Natural killer cell (primary cell): ENCODE results near the gene ADPRH. TPM values are rescaled to one million over a fixed set of nuclear protein-coding genes. Genes with fewer than 3 reads are reported as not detected.
A peak's percentile ranks its signal among the peaks of the same experiment; 100 is the strongest.

Source experiments
- ATAC-seq, 3 donors: fragments of 150-1000 bp in 2 of 3; fragments of 200-7000 bp in 1 of 3; cut with Tn5 transposase; 1 replicate in 1 of 3; 2 replicates in 2 of 3; pipeline ENCODE4 v1.10.0; 2021; ENCODE audit warnings: mild to moderate bottlenecking in 2 of 3, moderate library complexity in 2 of 3
- DNase-seq, 2 donors: peaks; one replicate each; pipeline versions ENCODE4 v3.0.0 to v3.0.0-alpha.2; 2013 to 2021; ENCODE audit warnings: mixed read lengths in 1 of 2
- H3K27ac ChIP-seq: one replicate; pipeline ENCODE4 v1.5.1; 2013; ENCODE audit warnings: mild to moderate bottlenecking, low read length
- H3K27me3 ChIP-seq: one replicate; pipeline ENCODE4 v1.6.1; 2013; ENCODE audit warnings: low read length; ENCODE audit not compliant: control insufficient read depth, insufficient read depth
- H3K36me3 ChIP-seq: one replicate; pipeline ENCODE4 v1.6.1; 2013; ENCODE audit warnings: low read length; ENCODE audit not compliant: control insufficient read depth, insufficient read depth
- H3K4me1 ChIP-seq: one replicate; pipeline ENCODE4 v1.6.1; 2013; ENCODE audit warnings: low read length; ENCODE audit not compliant: control insufficient read depth, insufficient read depth
- H3K4me3 ChIP-seq: one replicate; pipeline ENCODE4 v1.5.1; 2013; ENCODE audit warnings: low read length
- H3K9me3 ChIP-seq: one replicate; pipeline ENCODE4 v1.6.1; 2013; ENCODE audit warnings: low read length; ENCODE audit not compliant: control insufficient read depth, insufficient read depth
- H3K27ac Mint-ChIP-seq, 2 donors: one replicate each; pipeline ENCODE4 v1.8.0; 2022; ENCODE audit warnings: mild to moderate bottlenecking in 2 of 2, mixed read lengths in 2 of 2, moderate library complexity in 1 of 2
- H3K27me3 Mint-ChIP-seq, 2 donors: one replicate each; pipeline ENCODE4 v1.8.0; 2022; ENCODE audit warnings: low read depth in 2 of 2, mixed read lengths in 2 of 2
- H3K36me3 Mint-ChIP-seq: one replicate; pipeline ENCODE4 v1.8.0; 2022; ENCODE audit warnings: mixed read lengths
- H3K4me1 Mint-ChIP-seq, 2 donors: one replicate each; pipeline ENCODE4 v1.8.0; 2022; ENCODE audit warnings: mixed read lengths in 2 of 2
- H3K4me3 Mint-ChIP-seq: one replicate; pipeline ENCODE4 v1.8.0; 2022; ENCODE audit warnings: mild to moderate bottlenecking, moderate library complexity, mixed read lengths
- H3K9me3 Mint-ChIP-seq, 2 donors: one replicate each; pipeline ENCODE4 v1.8.0; 2022; ENCODE audit warnings: mixed read lengths in 2 of 2
- WGBS: methylation state at CpG from one replicate; pipeline ENCODE4 v1.1.7; 2013; ENCODE audit warnings: missing lambda C conversion rate; ENCODE audit not compliant: insufficient coverage; 5-methylcytosine and 5-hydroxymethylcytosine counted together
- intact Hi-C: fragments of 100-400 bp; cut with micrococcal nuclease; formaldehyde crosslinking; loops from one replicate; pipeline ENCODE4 v1.14.2; 2022
- total RNA-seq, 4 donors: library from RNA; stranded (reverse); fragments of 120-200 nt in 1 of 4; gene quantifications; one replicate each; pipeline versions ENCODE4 v1.2.3 to v1.2.4, GENCODE V29; 2013 to 2022
- TF ChIP-seq, protein P1 (sequence below): fragments of 200-600 bp; IDR thresholded peaks from one replicate; pipeline ENCODE4 v1.8.0; 2022; ENCODE audit warnings: antibody characterized with exemption

The ADPRH gene
- total RNA-seq, 3 donors from 2014 or later (not counting 1 experiment from before 2014, with no cell fraction given): 3.8 to 6.2 (median 4.5) TPM

DNA sequence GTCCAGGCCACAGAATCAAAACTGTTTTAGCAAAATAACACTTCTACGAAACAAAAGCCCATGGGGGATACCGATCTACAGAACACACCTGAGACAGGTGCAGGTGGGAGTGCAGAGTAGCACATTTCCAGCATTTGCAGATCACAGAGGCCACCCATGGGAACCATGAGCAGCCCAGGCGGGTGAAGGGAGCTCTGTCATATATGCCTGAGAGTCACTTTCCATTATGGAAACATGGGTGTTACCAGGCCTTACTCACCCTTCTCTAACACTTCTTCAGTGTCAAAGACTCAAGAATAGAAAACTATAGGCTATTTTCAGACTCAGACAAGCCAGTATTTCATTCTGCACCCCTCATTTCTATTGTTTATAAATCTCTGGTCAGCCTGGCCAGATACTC, 21.9 kb downstream of the ADPRH start:
- intact Hi-C loops: no loop called here
- DNase-seq: no peak
- TF ChIP-seq, protein P1, sequence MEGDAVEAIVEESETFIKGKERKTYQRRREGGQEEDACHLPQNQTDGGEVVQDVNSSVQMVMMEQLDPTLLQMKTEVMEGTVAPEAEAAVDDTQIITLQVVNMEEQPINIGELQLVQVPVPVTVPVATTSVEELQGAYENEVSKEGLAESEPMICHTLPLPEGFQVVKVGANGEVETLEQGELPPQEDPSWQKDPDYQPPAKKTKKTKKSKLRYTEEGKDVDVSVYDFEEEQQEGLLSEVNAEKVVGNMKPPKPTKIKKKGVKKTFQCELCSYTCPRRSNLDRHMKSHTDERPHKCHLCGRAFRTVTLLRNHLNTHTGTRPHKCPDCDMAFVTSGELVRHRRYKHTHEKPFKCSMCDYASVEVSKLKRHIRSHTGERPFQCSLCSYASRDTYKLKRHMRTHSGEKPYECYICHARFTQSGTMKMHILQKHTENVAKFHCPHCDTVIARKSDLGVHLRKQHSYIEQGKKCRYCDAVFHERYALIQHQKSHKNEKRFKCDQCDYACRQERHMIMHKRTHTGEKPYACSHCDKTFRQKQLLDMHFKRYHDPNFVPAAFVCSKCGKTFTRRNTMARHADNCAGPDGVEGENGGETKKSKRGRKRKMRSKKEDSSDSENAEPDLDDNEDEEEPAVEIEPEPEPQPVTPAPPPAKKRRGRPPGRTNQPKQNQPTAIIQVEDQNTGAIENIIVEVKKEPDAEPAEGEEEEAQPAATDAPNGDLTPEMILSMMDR: no peak
- Histone ChIP-seq H3K27me3 (no peaks in the 10 kb centered on the region), H3K9me3 (no peaks in the 10 kb centered on the region), H3K27ac (no peak overlapping the region), H3K4me3 (no peak overlapping the region), H3K4me1 (peaks cover 5% of the 10 kb centered on the region), H3K36me3 (no peaks in the 10 kb centered on the region)
- Mint-ChIP-seq H3K27ac (no peak overlapping the region), H3K4me3 (no peak overlapping the region), H3K27me3 (no peaks in the 10 kb centered on the region), H3K4me1 (no peaks in the 10 kb centered on the region), H3K9me3 (no peaks in the 10 kb centered on the region), H3K36me3 (no peaks in the 10 kb centered on the region)
- peak in 1 of 3 donors; percentile 8 for ATAC-seq
- WGBS: 78% methylated on average over 3 of the region's 3 CpGs

DNA sequence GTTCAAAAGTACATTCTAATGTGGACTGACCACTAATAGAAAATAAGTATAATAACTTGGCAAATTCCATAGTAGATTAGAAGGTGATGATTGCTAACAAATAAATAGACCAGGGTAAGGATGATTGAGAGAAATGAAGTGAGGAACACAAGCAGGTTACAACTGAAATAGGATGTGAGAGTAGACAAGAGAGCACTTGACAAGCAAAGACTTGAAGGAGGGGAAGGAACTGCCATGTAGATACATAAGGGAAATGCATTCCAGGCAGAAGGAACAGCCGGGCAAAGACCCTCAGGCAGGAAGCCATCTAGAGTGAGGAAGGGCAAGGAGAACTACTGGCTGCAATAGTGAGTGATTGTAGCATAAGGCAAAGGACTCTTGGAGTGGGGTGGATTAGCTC, 23.4 kb downstream of the ADPRH start:
- no peaks in the 10 kb centered on the region for H3K36me3 Mint-ChIP-seq
- DNase-seq (no peak), ATAC-seq (no peak)
- no peaks in the 10 kb centered on the region for H3K4me1 Mint-ChIP-seq
- H3K9me3 ChIP-seq: no peaks in the 10 kb centered on the region
- TF ChIP-seq, protein P1: no peak
- WGBS: 78% methylated on average over 1 of the region's 1 CpG
- H3K9me3 Mint-ChIP-seq: no peaks in the 10 kb centered on the region
- H3K36me3 ChIP-seq: no peaks in the 10 kb centered on the region
- no peak overlapping the region for H3K27ac ChIP-seq
- no peak overlapping the region for H3K4me3 Mint-ChIP-seq
- H3K27me3 Mint-ChIP-seq: peaks cover 0 to 3% of the 10 kb centered on the region in 2 donors
- no peak overlapping the region for H3K4me3 ChIP-seq
- intact Hi-C loops: no loop called here
- H3K27me3 ChIP-seq: no peaks in the 10 kb centered on the region
- H3K4me1 ChIP-seq: peaks cover 5% of the 10 kb centered on the region
- no peak overlapping the region for H3K27ac Mint-ChIP-seq

DNA sequence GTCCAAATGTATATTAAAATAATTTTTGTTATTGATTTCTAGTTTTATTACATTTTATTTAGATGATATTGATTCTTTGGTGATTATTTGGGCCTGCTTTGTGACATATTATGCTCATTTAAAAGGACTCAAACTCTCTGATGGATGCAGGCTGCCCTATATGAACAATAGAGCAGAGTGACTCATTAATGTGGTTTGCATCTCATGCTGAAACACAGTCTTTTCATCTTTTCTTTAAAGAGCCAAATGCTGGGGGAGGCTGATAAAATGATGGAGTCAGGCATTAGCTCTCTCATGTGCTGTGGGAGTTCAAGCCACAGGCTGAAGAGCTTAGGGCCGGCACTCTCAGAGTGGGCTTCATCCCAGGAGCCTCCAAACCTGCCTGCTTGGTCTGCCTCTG, 25.6 kb downstream of the ADPRH start:
- H3K4me1 Mint-ChIP-seq: no peaks in the 10 kb centered on the region
- no peak overlapping the region for H3K27ac Mint-ChIP-seq
- Histone ChIP-seq H3K4me3 (no peak overlapping the region), H3K36me3 (no peaks in the 10 kb centered on the region), H3K27me3 (no peaks in the 10 kb centered on the region), H3K9me3 (no peaks in the 10 kb centered on the region), H3K4me1 (peaks cover 5% of the 10 kb centered on the region), H3K27ac (no peak overlapping the region)
- intact Hi-C loops: no loop called here
- peaks cover 5 to 15% of the 10 kb centered on the region in 2 donors for H3K27me3 Mint-ChIP-seq
- DNase-seq (no peak), ATAC-seq (no peak)
- no peak overlapping the region for H3K4me3 Mint-ChIP-seq
- WGBS: 83% methylated on average over 1 of the region's 1 CpG
- H3K9me3 Mint-ChIP-seq: no peaks in the 10 kb centered on the region
- H3K36me3 Mint-ChIP-seq: no peaks in the 10 kb centered on the region
- TF ChIP-seq, protein P1: no peak

DNA sequence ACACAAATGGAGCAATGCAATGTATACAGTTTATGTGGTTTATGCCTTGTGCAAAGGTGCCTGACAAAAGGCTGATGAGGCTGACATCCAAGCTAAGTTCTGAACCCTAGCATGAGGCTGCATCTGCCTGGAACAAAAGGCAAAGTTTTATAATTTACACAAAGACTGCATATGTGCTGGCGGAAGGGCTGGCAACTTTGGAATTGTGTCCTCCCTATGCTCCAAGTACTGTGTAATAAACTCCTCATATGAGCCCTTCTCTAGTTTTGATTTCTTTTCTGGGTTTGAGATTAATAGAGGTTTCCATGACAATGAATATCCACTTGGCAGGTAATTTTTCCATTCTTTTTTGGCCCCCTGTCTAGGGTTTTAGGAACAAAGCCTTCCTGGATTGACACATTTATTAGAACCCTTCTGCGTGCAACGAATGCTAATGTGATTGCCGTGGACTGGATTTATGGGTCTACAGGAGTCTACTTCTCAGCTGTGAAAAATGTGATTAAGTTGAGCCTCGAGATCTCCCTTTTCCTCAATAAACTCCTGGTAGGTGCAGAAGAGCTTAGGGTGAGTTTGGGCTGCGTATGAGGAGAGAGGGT, 29.2 kb downstream of the ADPRH start:
- H3K36me3 ChIP-seq: no peaks in the 10 kb centered on the region
- no peaks in the 10 kb centered on the region for H3K4me1 ChIP-seq
- H3K27ac ChIP-seq: no peak overlapping the region
- ATAC-seq: no peak
- intact Hi-C loops: no loop called here
- no peaks in the 10 kb centered on the region for H3K9me3 ChIP-seq
- peaks cover 10 to 34% of the 10 kb centered on the region in 2 donors for H3K27me3 Mint-ChIP-seq
- no peaks in the 10 kb centered on the region for H3K4me1 Mint-ChIP-seq
- H3K9me3 Mint-ChIP-seq: no peaks in the 10 kb centered on the region
- H3K4me3 Mint-ChIP-seq: no peak overlapping the region
- no peaks in the 10 kb centered on the region for H3K27me3 ChIP-seq
- no peak overlapping the region for H3K4me3 ChIP-seq
- no peak for DNase-seq
- H3K36me3 Mint-ChIP-seq: no peaks in the 10 kb centered on the region
- 92% methylated on average over 6 of the region's 6 CpGs for WGBS
- TF ChIP-seq, protein P1: no peak
- H3K27ac Mint-ChIP-seq: no peak overlapping the region
